A549 (cell line): ENCODE data around the gene MVB12B. TPM values are rescaled to one million over a fixed set of nuclear protein-coding genes. Genes with fewer than 3 reads are reported as not detected.

Source experiments
- polyA plus RNA-seq, 4 experiments: library from polyadenylated mRNA; depleted of rRNA in 3 of 4; stranded (reverse); fragments of >200 nt; fragmentation: RNase III in 1 of 4; extraction: RNeasy Plus Mini Kit Qiagen cat#74134 plus additional on column Dnase treatment in 1 of 4; gene quantifications; 2 replicates in 3 of 4; 3 replicates in 1 of 4; pipeline ENCODE4 v1.2.3, GENCODE V29; 2011 to 2017
- small RNA-seq, 6 experiments: library from RNA; depleted of rRNA; stranded (forward); fragments of <200 nt; gene quantifications; one replicate each; pipeline ENCODE3, GENCODE V24; 2012

The MVB12B gene
- polyA plus RNA-seq, 2 of the 4 experiments (the other 2 are of a cell fraction) = 4.6 to 5.9 TPM

Small RNA genes within 50 kb of the gene (small RNA-seq; reads per million reads assigned to genes)
- 0 to 0.26 (median 0) reads per million in 6 experiments for gene RF00108
